HEK293 (cell line): ENCODE measurements around the gene ITGA8.

Source experiments
- CTCF ChIP-seq: fragments of 450-650 bp; formaldehyde crosslinking; IDR thresholded peaks from 2 replicates; pipeline ENCODE4 v1.5.1; 2016; ENCODE audit warnings: missing biosample characterization, missing genetic modification characterization
- KLF16 ChIP-seq: fragments of 450-650 bp; formaldehyde crosslinking; IDR thresholded peaks from 2 replicates; pipeline ENCODE4 v1.5.1; 2017; ENCODE audit warnings: missing biosample characterization, missing genetic modification characterization
- ZFP41 ChIP-seq: fragments of 450-650 bp; formaldehyde crosslinking; IDR thresholded peaks from 2 replicates; pipeline ENCODE4 v1.5.1; 2016; ENCODE audit warnings: missing biosample characterization, missing genetic modification characterization, borderline replicate concordance
- ZNF707 ChIP-seq: fragments of 450-650 bp; formaldehyde crosslinking; IDR thresholded peaks from 2 replicates; pipeline ENCODE4 v1.5.1; 2016; ENCODE audit warnings: missing biosample characterization, missing genetic modification characterization

DNA sequence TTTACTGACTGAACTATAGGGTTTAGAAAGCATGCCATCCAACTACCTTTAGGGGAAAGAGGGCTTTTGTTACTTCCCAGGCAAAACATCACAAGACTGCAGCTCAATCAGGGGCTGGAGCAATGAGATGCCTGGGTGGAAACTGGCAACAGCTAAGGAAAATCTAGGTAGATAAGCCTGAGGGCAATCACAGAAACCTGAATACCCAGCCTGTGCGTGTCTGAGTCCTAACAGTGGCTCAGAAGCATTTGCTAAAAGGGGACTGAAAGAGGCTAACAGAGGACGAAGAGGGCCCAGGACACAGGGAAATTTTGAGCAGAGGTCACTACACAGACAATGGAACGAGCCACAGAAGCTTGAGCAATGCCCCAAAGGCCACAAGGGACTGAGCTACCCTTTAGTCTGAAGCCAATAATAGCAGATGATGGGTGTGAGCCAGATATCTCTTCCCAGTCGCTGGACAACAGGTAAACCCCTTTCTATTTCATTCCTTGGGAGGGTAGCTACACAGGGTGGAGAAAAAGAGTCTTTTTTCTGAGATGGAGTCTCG, 79.1 kb downstream of the ITGA8 start:
- TF ChIP-seq ZNF707 (tag by site-specific recombination), result no peak
- TF ChIP-seq KLF16 (tag by site-specific recombination), result no peak
- TF ChIP-seq CTCF (tag by site-specific recombination), result no peak
- TF ChIP-seq ZFP41, result no peak
